HG03575 (cell line): ENCODE measurements around the gene MCU.
"Not testable (repeated sequence)": the region's sequence is repeated elsewhere in the genome, so short reads cannot be mapped to it uniquely, and the experiment has no call there.

Experiments used
- ATAC-seq: cut with Tn5 transposase; IDR thresholded peaks from one replicate; pipeline ENCODE4 v1.9.1; 2021; ENCODE audit not compliant: unreplicated experiment, insufficient number of reproducible peaks, low FRiP score; ENCODE audit errors: extremely low read depth

Gene MCU, protein sequence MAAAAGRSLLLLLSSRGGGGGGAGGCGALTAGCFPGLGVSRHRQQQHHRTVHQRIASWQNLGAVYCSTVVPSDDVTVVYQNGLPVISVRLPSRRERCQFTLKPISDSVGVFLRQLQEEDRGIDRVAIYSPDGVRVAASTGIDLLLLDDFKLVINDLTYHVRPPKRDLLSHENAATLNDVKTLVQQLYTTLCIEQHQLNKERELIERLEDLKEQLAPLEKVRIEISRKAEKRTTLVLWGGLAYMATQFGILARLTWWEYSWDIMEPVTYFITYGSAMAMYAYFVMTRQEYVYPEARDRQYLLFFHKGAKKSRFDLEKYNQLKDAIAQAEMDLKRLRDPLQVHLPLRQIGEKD

DNA sequence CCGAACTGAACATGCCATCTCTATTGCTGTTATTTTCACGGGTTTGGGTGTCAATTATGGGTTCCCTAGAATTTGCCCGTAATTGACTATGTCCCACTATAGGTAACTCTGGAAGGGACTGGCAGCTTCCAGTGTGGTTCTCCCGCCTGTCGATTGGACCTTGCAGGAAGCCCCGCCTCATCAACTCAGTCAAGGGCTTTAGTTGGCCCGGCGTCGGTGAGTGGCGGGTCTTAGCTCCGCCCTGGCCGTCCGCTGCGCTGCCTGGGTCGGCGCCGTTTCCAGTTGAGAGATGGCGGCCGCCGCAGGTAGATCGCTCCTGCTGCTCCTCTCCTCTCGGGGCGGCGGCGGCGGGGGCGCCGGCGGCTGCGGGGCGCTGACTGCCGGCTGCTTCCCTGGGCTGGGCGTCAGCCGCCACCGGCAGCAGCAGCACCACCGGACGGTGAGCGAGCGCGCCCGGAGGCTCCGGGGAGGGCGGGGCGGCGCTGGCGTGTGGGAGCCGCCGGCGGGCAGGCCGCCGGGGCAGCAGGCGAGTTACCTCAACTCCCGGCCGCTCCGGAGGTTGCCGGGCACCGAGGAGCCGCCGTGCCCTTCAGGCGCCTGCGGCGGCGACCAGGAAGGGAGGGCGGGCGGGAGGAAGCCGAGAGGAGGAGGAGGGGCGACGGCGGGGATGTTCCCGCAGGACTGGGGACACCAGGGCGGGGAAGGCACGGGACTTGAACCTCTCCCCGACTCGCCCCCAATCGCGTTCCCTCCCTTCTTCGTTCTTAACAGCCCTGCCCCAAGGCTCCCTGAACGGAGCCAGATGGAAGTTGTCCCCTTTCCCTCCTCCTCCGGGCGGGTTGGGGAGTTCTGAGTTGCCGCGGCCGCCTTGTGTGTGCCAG lies at the start of gene MCU:
MCU (plus strand) TSS at position 281 of the 881 bp plus-strand sequence; CDS start at position 290, 9 bp downstream.
- no peak for ATAC-seq

DNA sequence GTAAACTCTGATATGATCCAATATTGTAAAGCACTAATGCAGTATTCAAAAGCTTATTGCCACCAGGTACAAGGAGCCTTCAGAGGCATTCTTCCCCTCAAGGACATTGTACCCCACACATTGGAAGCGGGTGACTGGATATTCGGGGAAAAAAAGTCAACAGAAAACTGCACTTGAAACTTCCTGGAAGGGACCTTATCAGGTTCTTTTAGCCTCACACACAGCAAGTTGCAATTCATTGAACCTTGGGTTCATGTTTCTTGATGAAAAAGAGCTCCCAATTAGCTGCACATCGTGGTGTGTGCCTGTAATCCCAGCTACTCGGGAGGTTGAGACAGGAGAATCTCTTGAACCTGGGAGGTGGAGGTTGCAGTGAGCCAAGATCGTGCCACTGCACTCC lies 49.6 kb upstream of the MCU start:
- no peak for ATAC-seq

DNA sequence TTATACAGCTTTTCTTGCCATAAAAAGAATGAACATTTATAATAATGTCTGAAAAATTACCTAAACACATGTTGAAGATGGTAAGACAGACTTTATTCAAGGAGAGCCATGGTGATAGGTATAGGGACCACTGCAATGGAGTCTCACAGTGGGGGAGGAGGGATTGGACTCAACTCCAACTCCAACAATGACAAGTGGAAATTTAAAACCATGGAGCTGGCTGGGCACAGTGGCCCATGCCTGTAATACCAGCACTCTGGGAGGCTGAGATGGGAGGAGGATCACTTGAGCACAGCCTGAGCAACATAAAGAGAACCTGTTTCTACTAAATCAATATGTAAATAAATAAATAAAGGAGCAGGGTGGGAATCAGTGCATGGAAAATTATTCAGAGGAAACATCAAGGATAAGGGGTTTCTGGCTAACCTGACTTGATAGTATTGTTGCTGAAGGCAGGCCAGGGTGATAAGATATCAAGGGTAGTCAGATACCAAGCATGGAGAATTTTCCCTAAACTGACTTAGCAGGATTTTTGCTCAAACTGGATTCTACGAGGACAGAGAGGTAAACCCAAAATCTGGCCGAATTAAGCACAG lies 46.6 kb upstream of the MCU start:
- no peak for ATAC-seq

DNA sequence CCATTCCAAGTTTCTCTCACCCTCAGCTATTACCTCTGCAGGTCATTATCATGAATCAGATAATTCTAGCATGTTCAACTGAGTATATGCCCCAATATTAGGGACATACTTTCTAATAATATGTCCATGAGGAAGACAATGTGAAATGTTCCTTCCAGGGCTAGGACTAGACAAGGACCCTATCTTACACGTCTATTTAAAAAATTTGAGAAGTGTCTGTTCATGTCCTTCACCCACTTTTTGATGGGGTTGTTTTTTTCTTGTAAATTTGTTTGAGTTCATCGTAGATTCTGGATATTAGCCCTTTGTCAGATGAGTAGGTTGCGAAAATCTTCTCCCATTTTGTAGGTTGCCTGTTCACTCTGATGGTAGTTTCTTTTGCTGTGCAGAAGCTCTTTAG lies 45.0 kb upstream of the MCU start:
- ATAC-seq: not testable (repeated sequence)

DNA sequence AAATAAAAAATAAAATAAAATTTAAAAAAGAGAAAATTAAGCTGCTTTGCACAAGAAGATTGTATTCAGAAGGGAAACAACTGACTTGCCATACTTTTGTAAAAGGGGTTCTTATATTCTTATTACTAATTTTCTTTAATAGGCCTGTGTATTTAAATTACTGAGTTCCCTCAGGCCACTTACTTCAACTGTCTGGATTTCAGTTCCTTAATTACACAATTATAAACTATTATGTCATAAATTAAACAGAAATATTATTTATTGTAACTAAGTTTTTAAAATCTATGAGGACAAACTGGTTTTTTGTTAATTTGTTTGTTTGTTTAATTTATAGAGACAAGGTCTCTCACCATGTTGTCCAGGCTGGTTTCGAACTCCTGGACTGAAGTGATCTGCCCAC lies 43.6 kb upstream of the MCU start:
- ATAC-seq: no peak

DNA sequence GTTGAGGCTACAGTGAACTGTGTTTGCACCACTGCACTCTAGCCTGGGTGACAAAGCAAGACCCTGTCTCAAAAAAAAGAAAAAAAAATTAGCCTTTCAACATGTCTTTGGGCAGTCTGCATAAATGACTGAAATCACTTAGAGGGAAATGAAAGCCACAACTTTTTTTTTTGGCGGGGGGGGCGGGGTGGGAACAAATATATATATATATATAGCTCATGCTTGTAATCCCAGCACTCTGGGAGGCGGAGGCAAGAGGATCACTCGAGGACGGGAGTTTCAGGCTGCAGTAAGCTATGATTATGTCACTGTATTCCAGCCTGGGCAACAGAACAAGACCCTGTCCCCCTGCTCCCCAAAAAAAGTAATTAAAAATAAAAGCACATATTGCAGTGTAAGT lies 42.7 kb upstream of the MCU start:
- no peak for ATAC-seq

DNA sequence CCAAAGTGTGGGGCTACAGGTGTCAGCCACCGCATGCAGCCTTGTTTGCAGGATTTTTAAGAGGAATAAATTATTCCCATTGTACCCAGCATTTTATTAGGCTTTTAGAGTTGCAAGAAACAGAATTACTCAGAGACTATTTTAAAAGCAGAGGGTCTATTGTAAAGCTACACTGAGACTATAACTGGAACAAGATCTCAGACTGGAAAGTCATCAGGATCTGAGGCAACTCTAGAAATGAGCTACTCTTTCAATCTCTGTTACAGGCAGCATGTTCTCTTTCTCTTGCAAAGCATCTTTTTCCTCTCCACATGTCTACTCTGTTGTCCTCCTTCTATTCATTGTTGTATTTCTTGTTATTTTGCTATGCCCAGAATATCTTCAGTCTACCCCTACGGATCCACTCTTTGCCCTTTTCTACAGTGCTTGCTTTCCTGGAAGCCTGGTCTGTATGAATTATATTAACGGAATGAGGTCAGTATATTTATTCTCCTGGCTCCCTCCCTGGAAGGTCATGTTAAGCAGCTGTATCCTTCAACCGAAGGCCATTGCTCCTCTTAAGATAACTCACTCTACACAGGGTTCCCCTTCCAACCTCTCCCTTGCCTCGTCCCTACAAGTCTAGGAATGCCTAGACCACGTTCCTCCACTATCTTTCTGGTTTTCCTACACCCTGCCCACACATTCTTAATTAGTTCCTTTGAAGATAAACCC lies 38.4 kb upstream of the MCU start:
- no peak for ATAC-seq

DNA sequence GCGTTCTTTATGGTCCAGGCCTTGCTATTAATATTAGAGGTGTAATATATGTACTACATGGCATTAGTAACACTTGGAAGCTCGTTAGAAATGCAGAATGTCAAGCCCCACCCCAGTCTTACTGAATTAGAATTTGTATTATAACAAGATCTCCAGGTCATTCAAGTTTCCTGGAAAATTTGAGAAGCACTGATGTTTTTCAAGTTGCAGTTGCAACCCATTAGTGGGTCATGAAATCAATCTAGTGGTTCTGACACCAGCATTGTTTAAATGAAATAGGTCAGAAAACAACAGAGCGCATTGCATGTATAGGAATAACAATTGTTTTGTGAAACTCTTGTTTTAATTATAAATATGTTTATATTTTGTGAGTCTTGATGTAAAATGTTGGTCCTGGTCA lies 37.2 kb upstream of the MCU start:
- ATAC-seq: no peak

DNA sequence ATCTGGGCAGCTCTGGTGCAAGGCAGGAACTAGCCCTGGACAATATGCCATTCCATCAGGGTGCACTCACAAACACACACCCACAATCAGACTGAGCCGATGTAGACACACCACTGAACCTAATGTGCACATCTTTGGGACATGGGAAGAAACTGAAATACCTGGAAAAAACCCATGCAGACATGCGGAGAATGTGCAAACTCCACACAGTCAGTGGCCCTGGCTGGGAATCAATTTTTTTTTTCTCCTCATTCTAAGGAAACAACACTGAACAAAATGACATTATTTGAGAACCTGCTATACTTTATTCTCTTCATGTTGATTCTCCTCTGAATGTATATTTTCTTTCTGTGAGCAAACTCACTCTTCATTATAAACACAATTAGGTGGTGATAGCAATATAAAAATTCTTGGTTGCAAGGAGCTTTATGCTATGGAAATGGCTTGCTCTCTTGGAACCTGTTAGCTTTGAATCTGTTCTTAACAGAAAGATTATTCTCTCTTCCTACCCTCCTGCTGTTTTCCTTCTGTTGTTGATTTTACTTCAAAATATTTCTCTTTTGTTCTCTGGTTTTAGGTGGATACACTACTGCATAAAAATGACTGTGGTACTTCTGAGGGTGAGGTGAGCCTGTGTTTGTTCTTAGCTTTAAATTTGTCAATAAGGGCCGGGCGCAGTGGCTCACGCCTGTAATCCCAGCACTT lies 33.1 kb upstream of the MCU start:
- ATAC-seq: no peak

DNA sequence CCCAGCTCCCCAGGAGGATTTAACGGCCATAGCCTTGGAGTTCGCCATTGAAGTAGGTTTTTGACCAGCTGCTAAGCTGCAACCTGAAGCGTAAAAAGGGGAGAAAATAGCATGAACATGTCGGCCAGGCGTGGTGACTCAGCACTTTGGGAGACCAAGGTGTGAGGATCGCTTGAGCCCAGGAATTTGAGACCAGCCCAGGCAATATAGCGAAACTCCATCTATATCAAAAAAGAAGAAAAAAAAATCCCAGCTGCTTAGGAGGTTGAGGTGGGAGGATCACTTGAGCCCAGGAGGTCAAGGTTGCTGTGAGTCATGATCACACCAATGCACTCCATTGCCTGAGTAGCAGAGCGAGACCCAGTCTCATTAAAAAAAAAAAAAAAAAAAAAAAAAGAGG lies 32.2 kb upstream of the MCU start:
- no peak for ATAC-seq

DNA sequence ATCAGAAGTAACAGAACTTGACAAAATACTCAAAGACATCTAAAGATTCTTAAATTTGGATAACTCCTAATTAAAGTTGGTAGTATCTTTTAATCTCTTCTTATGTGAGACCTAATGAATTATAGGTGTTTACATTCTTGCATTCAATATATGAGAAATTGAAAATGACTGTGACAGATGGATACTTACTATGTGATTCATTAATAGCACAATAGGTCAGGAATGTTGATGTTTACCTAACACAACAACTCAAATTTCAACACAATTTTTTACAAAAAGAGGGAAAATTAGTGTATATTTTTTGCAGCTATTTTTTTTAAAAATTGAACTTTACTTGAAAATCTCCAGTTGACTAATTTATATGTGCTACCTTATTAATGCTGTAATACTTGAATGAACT lies 31.7 kb upstream of the MCU start:
- ATAC-seq: no peak

DNA sequence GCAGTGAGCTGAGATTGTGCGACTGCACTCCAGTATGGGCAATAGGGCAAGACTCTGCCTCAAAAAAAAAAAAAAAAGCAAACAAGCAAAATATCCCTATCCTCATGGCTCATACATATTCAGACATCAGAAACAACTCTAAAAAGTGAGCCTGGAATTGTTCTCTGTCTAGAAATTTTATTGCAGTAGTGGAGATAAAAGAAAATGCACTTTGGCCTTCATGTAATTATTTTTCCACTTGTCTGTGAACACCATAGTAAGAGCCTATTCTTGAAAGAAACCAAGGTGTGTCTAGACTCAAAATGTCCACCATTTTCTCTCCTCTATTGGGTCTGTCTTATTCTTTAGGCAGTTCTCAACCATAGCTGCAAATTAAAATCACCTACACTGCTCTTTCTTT lies 30.5 kb upstream of the MCU start:
- no peak for ATAC-seq

DNA sequence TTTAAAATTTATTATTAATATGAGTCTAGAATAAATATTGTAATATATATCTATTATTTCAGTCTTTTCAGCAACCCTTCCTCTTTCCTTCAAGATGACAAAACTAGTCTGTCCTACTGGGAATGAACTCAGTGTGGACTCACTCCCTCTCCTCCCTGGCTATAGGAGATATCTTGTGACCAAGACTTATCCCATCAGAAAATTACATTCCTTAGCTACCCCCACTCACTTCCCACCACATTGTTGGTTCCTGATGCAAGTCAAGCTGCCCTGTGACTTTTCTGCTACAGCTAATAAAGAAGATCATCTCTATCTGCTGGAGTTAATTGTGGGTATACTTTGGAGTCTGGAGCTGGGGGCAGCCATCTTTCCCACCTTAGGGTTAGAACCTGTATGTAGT lies 28.0 kb upstream of the MCU start:
- ATAC-seq: no peak

DNA sequence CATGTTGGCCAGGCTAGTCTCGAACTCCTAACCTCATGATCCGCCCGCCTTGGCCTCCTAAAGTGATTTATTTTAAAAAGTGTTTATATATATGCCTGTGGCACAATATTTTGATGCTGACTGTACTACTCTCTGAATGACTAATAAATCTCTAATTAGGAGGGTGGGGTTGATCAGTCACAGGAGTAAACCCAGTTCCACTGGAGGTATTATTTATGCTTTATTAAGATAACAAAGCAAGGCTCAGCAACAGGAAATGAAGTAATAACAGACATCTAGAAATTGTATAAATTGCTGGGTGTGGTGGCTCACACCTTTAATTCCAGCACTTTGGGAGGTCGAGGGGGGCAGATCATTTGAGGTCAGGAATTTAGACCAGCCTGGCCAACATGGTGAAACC lies 26.0 kb upstream of the MCU start:
- ATAC-seq: no peak

DNA sequence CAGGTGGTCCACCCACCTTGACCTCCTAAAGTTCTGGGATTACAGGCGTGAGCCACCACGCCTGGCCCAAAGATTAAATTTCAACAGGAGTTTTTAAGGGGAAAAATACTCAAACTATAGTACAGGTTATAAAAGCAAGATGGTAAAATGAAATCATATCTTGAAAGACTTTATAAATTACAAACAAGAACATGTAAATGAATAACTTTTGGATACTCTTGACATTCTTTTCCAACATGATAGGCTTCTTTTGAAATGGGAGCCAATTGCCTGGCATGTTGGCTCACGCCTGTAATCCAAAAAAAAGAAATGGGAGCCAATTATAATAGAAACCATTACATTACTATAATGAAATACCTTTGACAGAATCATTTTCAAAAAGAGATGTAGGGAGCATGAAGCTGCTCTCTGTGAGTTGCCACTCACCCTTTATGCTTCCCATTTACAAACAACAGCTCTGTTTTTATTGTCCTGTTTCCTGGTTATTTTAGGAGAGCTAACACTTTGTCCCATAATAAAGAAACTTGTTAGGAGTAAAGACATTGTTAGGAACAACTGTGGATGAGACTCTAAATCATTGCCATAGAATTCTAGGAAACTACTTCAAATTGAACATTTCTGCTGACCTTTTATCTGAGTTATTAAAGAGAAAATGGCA lies 24.6 kb upstream of the MCU start:
- ATAC-seq: no peak

DNA sequence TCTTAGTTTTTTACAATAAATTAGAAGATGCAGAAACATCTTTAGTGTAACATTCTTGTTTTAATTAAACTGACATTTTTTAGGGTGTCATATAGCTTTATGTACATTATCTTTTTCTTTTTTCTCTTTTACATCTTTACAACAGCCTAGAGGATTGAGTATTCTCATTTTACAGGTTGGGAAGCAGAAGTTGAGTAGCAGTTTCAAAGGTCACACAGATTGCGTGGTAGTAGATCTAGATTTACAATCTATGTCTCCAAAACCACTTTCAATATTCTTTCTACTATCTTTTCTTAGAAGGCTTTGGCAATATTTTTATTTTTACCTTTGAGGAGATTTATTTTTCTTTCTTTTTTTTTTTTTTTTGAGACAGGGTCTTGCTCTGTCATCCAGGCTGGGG lies 18.7 kb upstream of the MCU start:
- ATAC-seq: no peak

DNA sequence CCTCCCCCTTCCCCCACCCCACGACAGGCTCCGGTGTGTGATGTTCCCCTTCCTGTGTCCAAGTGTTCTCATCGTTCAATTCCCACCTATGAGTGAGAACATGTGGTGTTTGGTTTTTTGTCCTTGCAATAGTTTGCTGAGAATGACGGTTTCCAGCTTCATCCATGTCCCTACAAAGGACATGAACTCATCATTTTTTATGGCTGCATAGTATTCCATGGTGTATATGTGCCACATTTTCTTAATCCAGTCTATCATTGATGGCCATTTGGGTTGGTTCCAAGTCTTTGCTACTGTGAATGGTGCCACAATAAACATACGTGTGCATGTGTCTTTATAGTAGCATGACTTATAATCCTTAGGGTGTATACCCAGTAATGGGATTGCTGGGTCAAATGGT lies 17.8 kb upstream of the MCU start:
- not testable (repeated sequence) for ATAC-seq

DNA sequence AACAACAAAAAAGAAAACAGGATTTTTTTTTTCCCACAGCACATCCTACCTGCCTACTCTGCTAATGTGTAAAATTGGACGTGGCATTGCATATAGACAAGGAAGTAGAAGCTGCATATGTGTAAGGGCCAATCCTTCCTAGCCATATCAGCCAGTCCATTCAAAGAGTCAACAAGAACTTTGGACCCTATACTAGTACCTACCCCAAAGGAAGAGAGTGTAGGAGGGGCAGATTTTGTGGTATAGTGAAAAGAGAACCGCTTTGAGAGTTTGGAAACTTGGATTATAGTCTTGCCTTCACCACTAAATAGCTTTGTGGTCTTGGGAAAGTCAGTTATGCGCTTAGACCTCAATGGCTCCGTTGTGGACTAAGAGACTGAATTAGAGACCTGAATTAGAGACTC lies 12.1 kb upstream of the MCU start:
- ATAC-seq: no peak
